Osteocyte (in vitro differentiated cells): Measurements from ENCODE around the gene HOOK1. TPM values are rescaled to one million over a fixed set of nuclear protein-coding genes. Genes with fewer than 3 reads are reported as not detected.

Experiments
- DNase-seq: peaks from one replicate; pipeline ENCODE4 v3.0.0; 2021; ENCODE audit warnings: mixed read lengths; ENCODE audit not compliant: unreplicated experiment; ENCODE audit errors: extremely low spot score
- H3K27ac Mint-ChIP-seq: one replicate; pipeline ENCODE4 v1.8.0; 2021; ENCODE audit warnings: mild to moderate bottlenecking, mixed read lengths; ENCODE audit not compliant: unreplicated experiment
- H3K27me3 Mint-ChIP-seq: one replicate; pipeline ENCODE4 v1.8.0; 2021; ENCODE audit warnings: mixed read lengths; ENCODE audit not compliant: unreplicated experiment
- H3K36me3 Mint-ChIP-seq: one replicate; pipeline ENCODE4 v1.8.0; 2021; ENCODE audit warnings: mixed read lengths; ENCODE audit not compliant: unreplicated experiment
- H3K4me1 Mint-ChIP-seq: one replicate; pipeline ENCODE4 v1.8.0; 2021; ENCODE audit warnings: mixed read lengths; ENCODE audit not compliant: unreplicated experiment
- H3K4me3 Mint-ChIP-seq: one replicate; pipeline ENCODE4 v1.8.0; 2021; ENCODE audit warnings: mild to moderate bottlenecking, moderate library complexity, mixed read lengths; ENCODE audit not compliant: unreplicated experiment
- H3K9me3 Mint-ChIP-seq: one replicate; pipeline ENCODE4 v1.8.0; 2021; ENCODE audit warnings: mixed read lengths; ENCODE audit not compliant: unreplicated experiment
- CTCF ChIP-seq: fragments of 200-600 bp; sonication (generic); IDR thresholded peaks from 2 replicates; pipeline ENCODE4 v1.5.0; 2021; ENCODE audit warnings: antibody characterized with exemption, mild to moderate bottlenecking, moderate library complexity
- total RNA-seq: library from RNA; stranded (reverse); gene quantifications from 2 replicates; pipeline ENCODE4 v1.2.1, GENCODE V29; 2021

The HOOK1 gene
- total RNA-seq, 1 donor from 2014 or later, result not detected

GRCh38 chr1:59878370-59878769 lies 63.6 kb downstream of the HOOK1 start:
- no peak overlapping the region for H3K4me3 Mint-ChIP-seq
- TF ChIP-seq CTCF, result no peak
- no peak overlapping the region for H3K27ac Mint-ChIP-seq
- no peak for DNase-seq
- H3K27me3 Mint-ChIP-seq, result peaks cover 32% of the 10 kb centered on the region
- no peaks in the 10 kb centered on the region for H3K36me3 Mint-ChIP-seq
- H3K9me3 Mint-ChIP-seq, result peaks cover 10% of the 10 kb centered on the region
- H3K4me1 Mint-ChIP-seq, result no peaks in the 10 kb centered on the region

- Mint-ChIP-seq H3K27ac (no peak overlapping the region), H3K4me1 (no peaks in the 10 kb centered on the region), H3K9me3 (peaks cover 10% of the 10 kb centered on the region), H3K4me3 (no peak overlapping the region), H3K27me3 (peaks cover 42% of the 10 kb centered on the region), H3K36me3 (no peaks in the 10 kb centered on the region)
- no peak for DNase-seq
- TF ChIP-seq CTCF, result peak; percentile 69
Observed at GRCh38 chr1:59879574-59879973, 64.8 kb downstream of the HOOK1 start.

GRCh38 chr1:59879996-59880505 lies 65.3 kb downstream of the HOOK1 start:
- no peak for TF ChIP-seq CTCF
- peaks cover 10% of the 10 kb centered on the region for H3K9me3 Mint-ChIP-seq
- no peak for DNase-seq
- H3K27ac Mint-ChIP-seq, result no peak overlapping the region
- peaks cover 42% of the 10 kb centered on the region for H3K27me3 Mint-ChIP-seq
- H3K4me3 Mint-ChIP-seq, result no peak overlapping the region
- H3K4me1 Mint-ChIP-seq, result no peaks in the 10 kb centered on the region
- no peaks in the 10 kb centered on the region for H3K36me3 Mint-ChIP-seq

GRCh38 chr1:59880735-59881134 lies 66.0 kb downstream of the HOOK1 start:
- DNase-seq, result no peak
- TF ChIP-seq CTCF, result no peak
- Mint-ChIP-seq H3K36me3 (no peaks in the 10 kb centered on the region), H3K4me3 (no peak overlapping the region), H3K4me1 (no peaks in the 10 kb centered on the region), H3K27ac (no peak overlapping the region), H3K9me3 (peaks cover 10% of the 10 kb centered on the region), H3K27me3 (peaks cover 43% of the 10 kb centered on the region)

- Mint-ChIP-seq H3K9me3 (peaks cover 3% of the 10 kb centered on the region), H3K36me3 (no peaks in the 10 kb centered on the region), H3K27ac (no peak overlapping the region), H3K4me3 (no peak overlapping the region), H3K27me3 (peaks cover 45% of the 10 kb centered on the region), H3K4me1 (no peaks in the 10 kb centered on the region)
- no peak for DNase-seq
- no peak for TF ChIP-seq CTCF
Observed at GRCh38 chr1:59885160-59885832, 70.5 kb downstream of the HOOK1 start.
